ENCODE results near the gene ZNF793.

DNA sequence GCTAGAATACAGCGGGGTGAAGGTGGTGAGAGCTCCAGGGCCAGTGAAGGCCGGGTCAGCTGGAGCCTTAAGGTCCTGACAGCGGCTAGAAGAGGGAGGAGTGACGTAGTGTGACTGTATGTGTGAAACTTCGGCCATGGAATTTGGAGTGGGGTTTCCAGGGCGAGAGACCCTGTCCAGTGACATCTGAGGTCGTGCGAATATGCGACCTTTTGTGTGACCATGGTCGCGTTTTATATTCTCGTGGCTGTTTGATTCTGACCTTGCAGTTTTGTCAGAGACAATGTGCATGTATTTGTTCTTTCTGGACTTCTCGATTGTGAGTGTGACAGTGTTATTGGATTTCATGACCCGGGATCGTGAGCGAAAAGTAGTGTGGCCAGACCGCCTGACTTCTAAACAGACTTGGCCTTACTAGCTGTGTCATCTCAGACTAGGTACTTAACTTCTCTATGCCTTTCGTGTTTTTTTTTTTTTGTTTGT is 39.1 kb upstream of the ZNF793 start:
- TF ChIP-seq POLR2A (IDR thresholded peaks at IDR 0.05), result no peak
- TF ChIP-seq, protein P1, sequence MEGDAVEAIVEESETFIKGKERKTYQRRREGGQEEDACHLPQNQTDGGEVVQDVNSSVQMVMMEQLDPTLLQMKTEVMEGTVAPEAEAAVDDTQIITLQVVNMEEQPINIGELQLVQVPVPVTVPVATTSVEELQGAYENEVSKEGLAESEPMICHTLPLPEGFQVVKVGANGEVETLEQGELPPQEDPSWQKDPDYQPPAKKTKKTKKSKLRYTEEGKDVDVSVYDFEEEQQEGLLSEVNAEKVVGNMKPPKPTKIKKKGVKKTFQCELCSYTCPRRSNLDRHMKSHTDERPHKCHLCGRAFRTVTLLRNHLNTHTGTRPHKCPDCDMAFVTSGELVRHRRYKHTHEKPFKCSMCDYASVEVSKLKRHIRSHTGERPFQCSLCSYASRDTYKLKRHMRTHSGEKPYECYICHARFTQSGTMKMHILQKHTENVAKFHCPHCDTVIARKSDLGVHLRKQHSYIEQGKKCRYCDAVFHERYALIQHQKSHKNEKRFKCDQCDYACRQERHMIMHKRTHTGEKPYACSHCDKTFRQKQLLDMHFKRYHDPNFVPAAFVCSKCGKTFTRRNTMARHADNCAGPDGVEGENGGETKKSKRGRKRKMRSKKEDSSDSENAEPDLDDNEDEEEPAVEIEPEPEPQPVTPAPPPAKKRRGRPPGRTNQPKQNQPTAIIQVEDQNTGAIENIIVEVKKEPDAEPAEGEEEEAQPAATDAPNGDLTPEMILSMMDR (IDR thresholded peaks at IDR 0.05), result no peak
